Non-pigmented ciliary epithelial cell (primary cell): Measurements from ENCODE around the gene FKBP8.

Experiments
- DNase-seq: peaks from one replicate; pipeline ENCODE4 v3.0.0-alpha.2; 2010; ENCODE audit warnings: low read depth

FKBP8 gene

DNA sequence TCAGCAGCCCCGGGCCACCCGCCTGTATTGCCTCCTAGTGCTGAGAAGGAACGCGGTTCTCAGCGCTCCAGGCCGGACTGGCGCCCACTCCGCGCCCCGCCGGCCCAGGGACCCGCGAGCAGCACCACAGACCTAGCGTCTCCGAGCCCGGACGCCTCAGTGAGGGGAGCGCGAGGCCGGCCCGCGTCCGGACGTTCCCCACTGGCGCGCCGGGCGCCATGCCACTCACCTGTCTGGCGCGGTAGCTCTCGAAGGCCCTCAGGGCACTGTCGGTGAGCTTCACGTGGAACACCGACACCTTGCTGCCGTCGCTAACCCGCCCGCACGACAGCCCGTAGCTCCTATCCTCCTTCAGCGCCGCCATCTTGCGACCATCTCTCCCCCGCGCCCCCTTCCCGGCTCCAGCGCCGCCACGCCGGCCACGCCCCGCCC, 21.7 kb downstream of the FKBP8 start, which contains the start of gene ELL:
Gene ELL (minus strand): TSS at position 379 of the 432 bp plus-strand sequence. CDS start 15 bp downstream, at position 364.
- no peak for DNase-seq

DNA sequence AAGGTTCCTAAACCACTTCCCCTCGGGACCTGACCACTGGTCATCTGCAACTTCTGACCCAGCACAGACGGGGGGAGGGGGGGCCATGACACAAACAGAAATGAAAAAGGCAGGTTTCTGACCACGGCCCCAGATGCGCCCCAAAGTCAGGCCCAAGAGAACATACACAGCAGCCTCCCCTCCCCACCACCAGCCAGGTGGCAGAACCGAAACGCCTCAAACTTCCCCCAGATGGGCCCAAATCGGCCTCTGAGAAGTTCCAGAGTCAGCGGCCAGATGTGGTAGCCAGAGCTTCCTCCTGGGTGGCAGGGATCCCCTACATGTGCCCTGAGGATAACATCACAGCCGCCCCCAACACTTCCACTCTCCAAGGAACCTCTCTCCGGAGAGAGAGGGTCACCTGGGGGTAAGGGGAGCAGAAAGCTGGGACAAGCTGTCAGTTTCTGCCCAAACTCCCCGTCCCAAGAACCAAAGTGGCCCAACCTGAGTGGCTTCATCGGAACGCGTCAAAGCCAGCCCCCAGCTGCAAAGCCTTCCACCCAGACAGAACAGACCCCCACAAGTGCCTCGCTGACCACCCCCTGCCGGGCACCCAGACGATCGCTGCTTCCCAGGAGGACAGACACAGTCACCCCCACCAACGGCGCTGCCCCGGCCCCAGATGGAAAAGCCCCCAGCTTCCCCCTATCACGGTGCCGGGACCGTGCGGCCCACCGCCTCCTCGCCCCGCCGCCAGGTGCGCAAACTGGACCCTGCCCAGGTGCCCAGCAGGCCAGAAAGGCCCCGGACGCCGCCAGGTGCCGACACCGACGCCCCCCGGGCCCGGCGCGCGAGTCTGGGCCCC, 22.3 kb downstream of the FKBP8 start:
- no peak for DNase-seq

GRCh38 chr19:18519962-18520847, 23.2 kb downstream of the FKBP8 start:
- DNase-seq, result no peak

GRCh38 chr19:18518639-18519038, 24.7 kb downstream of the FKBP8 start:
- no peak for DNase-seq

- no peak for DNase-seq
These were observed 25.8 kb downstream of the FKBP8 start for GRCh38 chr19:18517606-18518005.

- no peak for DNase-seq
These were observed 27.4 kb downstream of the FKBP8 start for GRCh38 chr19:18515959-18516358.

GRCh38 chr19:18514800-18515682, 28.3 kb downstream of the FKBP8 start:
- no peak for DNase-seq

GRCh38 chr19:18513868-18514267, 29.5 kb downstream of the FKBP8 start:
- no peak for DNase-seq

DNA sequence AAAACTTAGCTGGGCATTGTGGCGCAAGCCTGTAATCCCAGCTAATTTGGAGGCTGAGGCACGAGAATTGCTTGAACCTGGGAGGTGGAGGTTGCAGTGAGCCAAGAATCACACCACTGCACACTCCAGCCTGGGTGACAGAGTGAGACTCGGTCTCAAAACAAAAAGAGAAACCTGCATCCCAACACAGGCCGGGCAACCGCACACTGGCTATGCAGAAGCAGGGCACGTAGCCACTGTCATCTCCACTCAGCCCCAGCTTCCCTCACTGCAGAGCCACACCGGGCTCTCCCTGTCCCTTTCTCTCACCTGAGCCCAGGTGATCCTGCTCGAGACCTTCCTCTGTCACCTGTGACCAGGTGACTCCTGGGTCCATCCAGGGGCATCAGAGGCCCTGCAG, 33.2 kb downstream of the FKBP8 start:
- no peak for DNase-seq

DNA sequence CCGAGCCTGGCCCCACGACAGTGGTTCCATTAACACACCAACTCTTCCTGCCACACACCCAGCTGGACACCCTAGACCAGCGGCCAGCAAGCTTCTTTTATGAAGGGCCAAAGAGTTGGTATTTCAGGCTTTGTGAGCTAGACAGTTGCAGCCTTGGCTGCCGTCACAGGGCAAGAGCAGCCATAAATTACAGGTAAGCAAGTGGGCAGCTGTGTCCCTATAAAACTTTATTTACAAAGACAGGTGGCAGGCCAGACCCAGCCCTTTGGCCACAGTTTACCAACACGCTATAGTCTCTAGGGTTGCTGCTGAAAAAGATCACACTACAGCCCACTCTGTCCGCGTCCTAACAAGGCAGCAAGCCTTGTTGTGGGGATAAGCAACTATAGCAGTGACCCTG, 34.8 kb downstream of the FKBP8 start:
- DNase-seq, result no peak

DNA sequence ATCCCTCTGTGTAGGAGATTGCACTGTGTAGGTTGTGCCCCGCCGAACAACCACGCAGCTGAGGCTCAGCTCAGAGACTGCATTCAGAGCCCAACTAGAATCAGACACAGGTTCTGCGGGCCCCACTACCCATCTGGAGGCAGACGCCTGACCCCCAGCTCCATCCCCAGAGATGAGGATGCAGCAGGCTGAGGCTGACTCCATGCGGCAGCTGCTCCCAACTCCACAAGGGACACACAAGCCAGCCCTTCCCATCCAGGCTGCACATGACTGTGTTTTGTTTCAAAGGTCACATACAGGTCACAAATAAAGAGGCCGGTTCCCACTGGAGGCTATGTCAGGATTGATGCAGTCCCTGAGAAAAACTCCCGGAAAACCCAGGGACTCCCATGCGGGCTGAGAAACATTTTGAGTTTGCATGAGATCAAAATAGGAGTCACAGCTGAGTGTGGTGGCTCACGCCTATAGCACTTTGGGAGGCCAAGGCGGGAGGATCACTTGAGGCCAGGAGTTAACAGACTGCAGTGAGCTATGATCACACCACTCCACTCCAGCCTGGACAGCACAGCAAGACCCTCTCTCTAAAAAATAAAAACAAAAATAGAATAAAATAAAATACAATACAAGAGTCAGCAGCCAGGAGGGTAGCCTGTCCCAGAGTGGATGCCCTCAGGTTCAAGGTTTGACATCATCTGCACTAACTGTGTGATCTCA, 35.5 kb downstream of the FKBP8 start:
- DNase-seq, result no peak

GRCh38 chr19:18507021-18507726, 36.2 kb downstream of the FKBP8 start:
- DNase-seq, result no peak

GRCh38 chr19:18506101-18506930, 37.1 kb downstream of the FKBP8 start:
- no peak for DNase-seq

GRCh38 chr19:18504886-18505610, 38.3 kb downstream of the FKBP8 start:
- DNase-seq, result no peak

GRCh38 chr19:18503971-18504885, 39.1 kb downstream of the FKBP8 start:
- DNase-seq, result no peak

DNA sequence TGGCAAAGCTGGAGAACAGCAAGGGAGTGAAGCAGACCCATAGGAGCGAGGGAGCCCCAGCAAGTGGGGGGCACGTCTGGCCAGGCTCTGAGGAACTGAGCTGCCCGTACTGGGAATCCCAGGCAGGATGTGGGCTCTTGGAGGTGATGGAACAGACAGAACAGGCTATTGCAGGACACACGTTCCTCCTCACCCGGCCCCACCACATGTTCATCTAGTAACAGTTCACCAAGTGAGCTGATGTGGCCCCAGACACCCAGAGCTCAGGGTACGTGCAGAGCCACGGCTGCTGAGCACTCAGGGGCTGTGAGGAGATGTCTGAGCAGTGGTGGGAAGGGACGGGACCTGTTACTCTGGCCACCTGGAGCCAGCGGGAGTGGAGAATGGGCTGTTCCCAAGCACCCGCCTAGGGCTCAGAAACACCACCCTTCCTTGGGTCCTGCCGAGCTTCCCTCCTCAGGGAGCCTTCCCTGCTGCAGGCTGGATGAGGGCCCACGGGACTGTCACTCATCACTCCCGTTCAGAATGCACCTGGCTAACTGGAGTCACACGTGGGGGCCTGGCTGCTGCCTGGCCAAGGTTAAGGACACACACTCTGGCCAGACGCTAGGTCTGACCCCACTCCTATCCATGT, 39.9 kb downstream of the FKBP8 start:
- no peak for DNase-seq

DNA sequence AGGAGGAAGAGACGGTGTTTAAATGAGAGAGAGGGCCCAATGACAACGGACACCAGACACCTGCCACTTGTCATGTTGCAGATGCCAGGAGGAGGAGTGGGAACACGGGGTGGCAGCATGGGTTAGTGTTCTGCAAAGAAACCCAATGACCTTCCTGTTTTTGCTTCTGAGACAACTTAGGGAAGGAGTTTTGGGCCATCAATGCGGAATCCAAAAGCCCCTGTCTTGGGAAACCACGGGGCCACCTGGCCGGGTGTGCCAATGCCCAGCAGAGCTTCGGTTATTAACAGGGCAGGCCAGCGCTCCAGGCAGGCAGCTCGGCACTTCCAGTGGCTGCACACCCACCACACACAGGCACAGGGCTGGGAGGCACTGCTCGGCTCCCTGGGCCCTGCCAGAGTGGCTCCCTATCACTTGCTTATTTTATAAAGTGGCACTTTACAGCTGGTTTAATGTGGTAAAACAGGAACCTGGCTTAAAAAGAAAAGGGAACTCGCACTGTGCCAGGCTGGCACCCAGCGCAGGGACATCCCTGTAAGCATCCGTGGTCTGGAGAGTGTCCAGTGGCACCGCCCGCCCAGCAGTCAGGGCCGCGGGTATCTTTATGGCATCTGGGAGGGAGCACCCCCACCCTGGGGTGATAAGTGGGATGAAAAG, 40.6 kb downstream of the FKBP8 start:
- DNase-seq, result no peak
